OCI-LY7 (cell line): Measurements from ENCODE around the gene TGFBR3. TPM values are rescaled to one million over a fixed set of nuclear protein-coding genes. Genes with fewer than 3 reads are reported as not detected.

Experiments used
- BruUV-seq: library from RNA; stranded (reverse); fragments of 400-500 nt; replicated peaks from 2 replicates; lab custom pipeline; 2021; lab: Mats Ljungman, UMichigan
- CTCF ChIA-PET: fragments of 300-600 bp; sonication (Branson Sonifier 250); formaldehyde crosslinking; loops from one replicate; lab custom pipeline; 2022; ENCODE audit warnings: antibody characterized with exemption; ENCODE audit not compliant: unreplicated experiment; lab: Charles Lee
- POLR2A ChIA-PET: fragments of 300-600 bp; sonication (Branson Sonifier 250); formaldehyde crosslinking; loops from one replicate; lab custom pipeline; 2022; ENCODE audit warnings: antibody characterized with exemption; lab: Charles Lee
- DNase-seq: peaks from one replicate; pipeline ENCODE4 v3.0.0-alpha.2; 2015; ENCODE audit warnings: low spot score
- H2AFZ ChIP-seq: fragments of 200-600 bp; sonication (generic), shearing (Covaris generic); 2 replicates; pipeline ENCODE4 v1.6.1; 2014; ENCODE audit warnings: mild to moderate bottlenecking, antibody characterized with exemption, low read length, moderate library complexity
- H3K27ac ChIP-seq: fragments of 200-600 bp; sonication (generic); 2 replicates; pipeline ENCODE4 v1.5.1; 2014; ENCODE audit warnings: mixed run types, low read depth, mild to moderate bottlenecking, moderate library complexity, low read length, inconsistent platforms; ENCODE audit not compliant: poor library complexity, severe bottlenecking
- H3K36me3 ChIP-seq: fragments of 200-600 bp; sonication (generic); 2 replicates; pipeline ENCODE4 v1.6.1; 2014; ENCODE audit warnings: mild to moderate bottlenecking, antibody characterized with exemption, low read length, moderate library complexity, mixed read lengths; ENCODE audit not compliant: insufficient read depth
- H3K4me1 ChIP-seq: fragments of 200-600 bp; sonication (generic); 2 replicates; pipeline ENCODE4 v1.5.1; 2014; ENCODE audit warnings: mild to moderate bottlenecking, low read length; ENCODE audit not compliant: insufficient read depth, poor library complexity, severe bottlenecking
- H3K4me2 ChIP-seq: fragments of 200-600 bp; sonication (generic); 2 replicates; pipeline ENCODE4 v1.6.1; 2014; ENCODE audit warnings: mild to moderate bottlenecking, low read length
- H3K4me3 ChIP-seq: fragments of 200-600 bp; sonication (generic); 2 replicates; pipeline ENCODE4 v1.5.1; 2014; ENCODE audit warnings: mild to moderate bottlenecking, low read depth, low read length; ENCODE audit not compliant: poor library complexity, severe bottlenecking
- H3K79me2 ChIP-seq: fragments of 200-600 bp; sonication (generic); 2 replicates; pipeline ENCODE4 v1.6.1; 2016; ENCODE audit warnings: low read depth, mild to moderate bottlenecking, low read length, moderate library complexity, mixed read lengths; ENCODE audit not compliant: insufficient read depth
- H3K9me2 ChIP-seq: fragments of 200-600 bp; sonication (generic); 2 replicates; pipeline ENCODE4 v1.6.1; 2016; ENCODE audit warnings: mild to moderate bottlenecking, low read length, mixed read lengths; ENCODE audit not compliant: insufficient read depth
- H3K9me3 ChIP-seq: fragments of 200-600 bp; sonication (generic); 2 replicates; pipeline ENCODE4 v1.6.1; 2014; ENCODE audit warnings: mild to moderate bottlenecking, mixed run types, low read length, mixed read lengths
- H4K20me1 ChIP-seq: fragments of 200-600 bp; sonication (generic); 2 replicates; pipeline ENCODE4 v1.6.1; 2014; ENCODE audit warnings: mild to moderate bottlenecking, antibody characterized with exemption, low read length, moderate library complexity, mixed read lengths; ENCODE audit not compliant: insufficient read depth
- CTCF ChIP-seq: fragments of 200-600 bp; sonication (generic); conservative IDR thresholded peaks from 2 replicates; pipeline ENCODE4 v1.5.1; 2014; ENCODE audit warnings: mild to moderate bottlenecking, antibody characterized with exemption, low read length, moderate library complexity, mixed read lengths
- EZH2phosphoT487 ChIP-seq: fragments of 200-600 bp; sonication (generic); IDR thresholded peaks from 2 replicates; pipeline ENCODE4 v1.6.1; 2018; ENCODE audit warnings: low read depth, borderline replicate concordance, mild to moderate bottlenecking, mixed run types, antibody characterized with exemption, low read length, moderate library complexity, mixed read lengths
- intact Hi-C: fragments of 100-400 bp; cut with micrococcal nuclease; formaldehyde crosslinking; loops from one replicate; pipeline ENCODE4 v1.10.0; 2022; ENCODE audit not compliant: unreplicated experiment
- total RNA-seq, 2 experiments: library from RNA; depleted of rRNA in 1 of 2; stranded (reverse); fragments of >200 nt in 1 of 2; shearing (Covaris generic) in 1 of 2; gene quantifications; 2 replicates each; pipeline ENCODE4 v1.2.3, GENCODE V29; 2014 to 2022

TGFBR3 gene
- total RNA-seq, 2 experiments from 2014 or later, result not detected

GRCh38 chr1:91919962-91920361 lies 34.0 kb upstream of the TGFBR3 start:
- intact Hi-C loops, result loop anchor here (10.0 kb wide), 1 partner anchor 515 kb away; the partner anchor contains the start of gene HFM1
- POLR2A ChIA-PET, result interaction anchor here (0.5 kb wide), 2 partner anchors 401 to 450 kb away, joined by 3 read pairs; no protein-coding TSS in a partner anchor

GRCh38 chr1:91916811-91917460 lies 31.0 kb upstream of the TGFBR3 start:
- Histone ChIP-seq H3K36me3 (no peaks in the 10 kb centered on the region), H2AFZ (no peak overlapping the region), H4K20me1 (no peaks in the 10 kb centered on the region), H3K4me3 (no peak overlapping the region), H3K9me3 (no peaks in the 10 kb centered on the region), H3K27ac (no peak overlapping the region), H3K4me1 (no peaks in the 10 kb centered on the region), H3K9me2 (no peaks in the 10 kb centered on the region), H3K79me2 (no peaks in the 10 kb centered on the region), H3K4me2 (no peak overlapping the region)
- BruUV-seq, result no TSS peak
- CTCF ChIA-PET, result no interaction called here
- intact Hi-C loops, result no loop called here
- no peak for TF ChIP-seq CTCF
- no peak for TF ChIP-seq EZH2phosphoT487
- DNase-seq, result no peak
- POLR2A ChIA-PET, result interaction anchor here (0.6 kb wide), 2 partner anchors 375 to 687 kb away, joined by 3 to 4 read pairs; no protein-coding TSS in a partner anchor

More at GRCh38 chr1:91919962-91920361, 34.0 kb upstream of the TGFBR3 start:
- TF ChIP-seq EZH2phosphoT487 (no peak), CTCF (no peak)
- Histone ChIP-seq H3K79me2 (no peaks in the 10 kb centered on the region), H3K27ac (no peak overlapping the region), H3K4me1 (no peaks in the 10 kb centered on the region), H2AFZ (no peak overlapping the region), H3K4me2 (no peak overlapping the region), H3K36me3 (no peaks in the 10 kb centered on the region), H4K20me1 (no peaks in the 10 kb centered on the region), H3K9me2 (no peaks in the 10 kb centered on the region), H3K4me3 (no peak overlapping the region), H3K9me3 (no peaks in the 10 kb centered on the region)
- CTCF ChIA-PET, result no interaction called here
- no TSS peak for BruUV-seq
- DNase-seq, result no peak

DNA sequence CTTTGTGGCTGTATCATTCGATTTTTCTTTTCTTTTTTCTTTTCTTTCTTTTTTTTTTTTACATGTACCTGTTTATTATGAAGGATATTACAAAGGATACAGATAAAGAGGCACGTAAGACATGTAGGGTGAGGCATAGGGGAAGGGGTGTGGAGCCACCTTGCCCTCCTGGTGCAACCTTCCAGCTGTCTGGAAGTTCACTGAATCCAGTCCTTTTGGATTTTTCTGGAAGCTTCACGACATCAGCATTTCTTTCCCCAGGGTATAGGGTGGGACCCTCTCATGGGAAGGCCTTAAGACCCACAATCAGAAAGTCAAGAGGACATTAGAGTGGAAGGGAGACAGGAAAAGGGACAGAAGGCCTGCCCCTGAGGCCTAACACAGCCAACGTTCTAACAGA lies 30.1 kb upstream of the TGFBR3 start:
- Histone ChIP-seq H3K36me3 (no peaks in the 10 kb centered on the region), H3K4me2 (no peak overlapping the region), H3K9me3 (no peaks in the 10 kb centered on the region), H3K79me2 (no peaks in the 10 kb centered on the region), H3K4me3 (no peak overlapping the region), H2AFZ (no peak overlapping the region), H3K27ac (no peak overlapping the region), H3K9me2 (no peaks in the 10 kb centered on the region), H4K20me1 (no peaks in the 10 kb centered on the region), H3K4me1 (no peaks in the 10 kb centered on the region)
- POLR2A ChIA-PET, result interaction anchor here (0.6 kb wide), 1 partner anchor 374 kb away, joined by 3 read pairs; no protein-coding TSS in a partner anchor
- DNase-seq, result no peak
- no peak for TF ChIP-seq EZH2phosphoT487
- CTCF ChIA-PET, result no interaction called here
- BruUV-seq, result no TSS peak
- intact Hi-C loops, result no loop called here
